Measurements from ENCODE around the gene HDAC4.

DNA sequence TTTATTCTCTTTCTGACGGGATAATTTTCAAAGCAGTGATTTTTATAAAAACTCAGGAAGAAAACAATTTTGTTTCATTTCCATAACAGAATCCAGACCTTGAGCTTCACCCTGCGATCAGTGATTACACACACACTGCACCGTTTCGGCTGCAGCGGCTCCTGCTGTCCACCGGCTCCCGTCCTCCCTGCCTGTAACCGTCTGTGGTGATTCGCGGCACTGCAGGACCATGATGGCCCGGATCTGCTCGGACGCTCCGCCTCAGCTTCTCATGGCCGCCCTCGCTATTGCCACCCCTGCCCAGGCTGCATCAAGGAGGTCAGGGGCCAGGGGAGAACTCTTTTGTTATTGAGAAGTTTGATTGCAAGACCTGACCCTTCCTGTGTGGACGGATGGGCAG, 306.9 kb downstream of the HDAC4 start:
- no peak for TF ChIP-seq EP300 (IDR thresholded peaks at IDR 0.05)
- TF ChIP-seq, protein P1, sequence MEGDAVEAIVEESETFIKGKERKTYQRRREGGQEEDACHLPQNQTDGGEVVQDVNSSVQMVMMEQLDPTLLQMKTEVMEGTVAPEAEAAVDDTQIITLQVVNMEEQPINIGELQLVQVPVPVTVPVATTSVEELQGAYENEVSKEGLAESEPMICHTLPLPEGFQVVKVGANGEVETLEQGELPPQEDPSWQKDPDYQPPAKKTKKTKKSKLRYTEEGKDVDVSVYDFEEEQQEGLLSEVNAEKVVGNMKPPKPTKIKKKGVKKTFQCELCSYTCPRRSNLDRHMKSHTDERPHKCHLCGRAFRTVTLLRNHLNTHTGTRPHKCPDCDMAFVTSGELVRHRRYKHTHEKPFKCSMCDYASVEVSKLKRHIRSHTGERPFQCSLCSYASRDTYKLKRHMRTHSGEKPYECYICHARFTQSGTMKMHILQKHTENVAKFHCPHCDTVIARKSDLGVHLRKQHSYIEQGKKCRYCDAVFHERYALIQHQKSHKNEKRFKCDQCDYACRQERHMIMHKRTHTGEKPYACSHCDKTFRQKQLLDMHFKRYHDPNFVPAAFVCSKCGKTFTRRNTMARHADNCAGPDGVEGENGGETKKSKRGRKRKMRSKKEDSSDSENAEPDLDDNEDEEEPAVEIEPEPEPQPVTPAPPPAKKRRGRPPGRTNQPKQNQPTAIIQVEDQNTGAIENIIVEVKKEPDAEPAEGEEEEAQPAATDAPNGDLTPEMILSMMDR (IDR thresholded peaks at IDR 0.05) = no peak
